ENCODE results near the gene KYAT1.

KYAT1 gene

GRCh38 chr9:128786681-128787601 lies 94.8 kb downstream of the KYAT1 start, which contains the start of gene TBC1D13:
Gene TBC1D13 (plus strand): TSS chr9:128787253. CDS start chr9:128787354, 101 bp downstream.
- peak; percentile 85 to 88 for DNase-seq (ENCODE audit: low read depth in 1 of 2, low spot score in 1 of 2)

GRCh38 chr9:128785427-128785826 lies 96.3 kb downstream of the KYAT1 start:
- DNase-seq (ENCODE audit: low read depth in 1 of 2, low spot score in 1 of 2), result no peak

Measured in activated CD4-positive, alpha-beta T cell treated with anti-CD3 and anti-CD28 coated beads, Interleukin-2, amount 50 U/mL, for 24 hours (primary cell).